AG09309 (cell line): Measurements from ENCODE around the gene DRICH1.
"Not testable (repeated sequence)": the region's sequence is repeated elsewhere in the genome, so short reads cannot be mapped to it uniquely, and the experiment has no call there.

Experiments
- DNase-seq: peaks from one replicate; pipeline ENCODE4 v3.0.0-alpha.2; 2010; ENCODE audit warnings: low read depth
- H3K4me3 ChIP-seq: 2 replicates; pipeline ENCODE4 v1.5.1; 2011; ENCODE audit warnings: mild to moderate bottlenecking, low read depth, low read length, moderate library complexity; ENCODE audit not compliant: control insufficient read depth
- CTCF ChIP-seq: IDR thresholded peaks from 2 replicates; pipeline ENCODE4 v1.5.1; 2011; ENCODE audit warnings: mild to moderate bottlenecking, low read depth, low read length, inconsistent platforms; ENCODE audit not compliant: insufficient read depth, control insufficient read depth; ENCODE audit errors: missing control alignments

Gene DRICH1

GRCh38 chr22:23566705-23567475, 65.2 kb downstream of the DRICH1 start:
- no peak overlapping the region for H3K4me3 ChIP-seq
- no peak for DNase-seq
- TF ChIP-seq CTCF: no peak

DNA sequence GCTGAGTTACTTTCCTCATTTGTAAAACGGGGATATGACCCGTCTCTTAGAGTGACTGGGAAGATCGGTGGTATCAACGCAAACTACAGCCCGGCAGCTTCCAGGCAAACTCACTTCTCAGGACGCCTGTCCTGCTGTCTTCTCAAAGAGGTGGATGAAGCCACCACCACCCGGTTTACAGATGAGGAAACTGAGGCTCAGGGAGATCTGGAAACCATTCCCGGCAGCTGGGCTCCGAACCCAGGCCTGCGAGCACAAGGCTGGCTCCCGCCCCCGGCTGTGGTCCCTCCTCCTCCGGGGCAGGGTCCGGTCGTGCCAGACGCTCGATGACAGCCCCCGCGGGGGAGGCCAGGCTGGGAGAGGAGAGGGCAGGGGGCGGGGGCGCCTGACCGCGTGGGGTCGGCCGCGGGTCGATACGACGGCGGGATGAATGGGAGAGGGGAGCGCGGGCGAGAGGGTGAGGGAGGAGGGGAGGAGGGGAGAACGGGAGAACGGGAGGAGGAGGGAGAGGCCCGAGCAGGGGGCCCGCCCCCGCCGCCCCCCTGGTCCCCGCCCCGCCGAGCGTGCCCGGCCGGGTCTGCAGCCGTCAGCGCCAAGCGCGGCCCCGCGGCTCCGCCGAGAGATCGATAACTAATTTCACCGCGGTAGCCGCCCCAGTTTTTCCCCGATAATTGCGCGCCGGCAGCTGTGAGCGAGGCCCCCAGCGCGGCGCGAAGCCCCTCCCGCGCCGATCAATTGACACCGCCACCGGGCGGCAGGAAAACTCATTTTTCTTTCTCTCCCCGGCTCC, 66.0 kb downstream of the DRICH1 start:
- TF ChIP-seq CTCF: no peak
- no peak overlapping the region; the same call in 1 of the 2 replicates for H3K4me3 ChIP-seq
- no peak for DNase-seq

DNA sequence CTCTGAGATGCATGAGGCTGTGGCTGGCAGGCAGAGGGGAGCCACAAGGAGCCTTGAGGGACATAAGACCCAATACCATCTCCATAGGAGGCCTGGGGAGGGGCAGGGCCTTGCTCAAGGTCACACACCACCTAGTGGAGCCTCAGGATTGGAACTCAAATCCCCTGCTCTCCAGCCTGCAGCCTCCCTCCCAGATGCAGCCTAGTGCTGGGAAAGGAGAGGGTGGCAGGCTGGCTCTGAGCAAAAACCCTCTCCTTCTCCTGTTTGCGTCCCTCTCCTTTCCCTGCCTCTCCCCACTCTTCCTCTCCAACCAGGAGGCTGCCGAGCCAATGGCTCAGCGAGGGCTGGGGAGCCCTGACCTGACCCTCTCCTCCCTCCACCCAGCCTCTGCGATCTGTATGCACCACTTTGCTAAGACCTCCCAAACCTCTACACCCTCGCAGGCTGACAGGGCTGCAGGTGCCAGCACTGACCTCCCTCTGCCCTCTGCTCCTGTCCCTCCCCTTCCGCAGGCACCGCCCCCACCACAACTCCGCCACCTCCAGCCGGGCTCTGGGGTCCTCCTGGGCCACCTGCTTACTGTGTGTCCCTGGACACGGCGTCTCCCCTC, 66.7 kb downstream of the DRICH1 start:
- TF ChIP-seq CTCF: peak; percentile 18
- no peak for DNase-seq
- H3K4me3 ChIP-seq: no peak overlapping the region

- DNase-seq: no peak
- no peak for TF ChIP-seq CTCF
- H3K4me3 ChIP-seq: no peak overlapping the region
Observed at GRCh38 chr22:23564276-23564675, 67.8 kb downstream of the DRICH1 start.

- TF ChIP-seq CTCF: no peak
- DNase-seq: no peak
- H3K4me3 ChIP-seq: no peak overlapping the region
Observed at GRCh38 chr22:23563111-23563510, 69.0 kb downstream of the DRICH1 start.

DNA sequence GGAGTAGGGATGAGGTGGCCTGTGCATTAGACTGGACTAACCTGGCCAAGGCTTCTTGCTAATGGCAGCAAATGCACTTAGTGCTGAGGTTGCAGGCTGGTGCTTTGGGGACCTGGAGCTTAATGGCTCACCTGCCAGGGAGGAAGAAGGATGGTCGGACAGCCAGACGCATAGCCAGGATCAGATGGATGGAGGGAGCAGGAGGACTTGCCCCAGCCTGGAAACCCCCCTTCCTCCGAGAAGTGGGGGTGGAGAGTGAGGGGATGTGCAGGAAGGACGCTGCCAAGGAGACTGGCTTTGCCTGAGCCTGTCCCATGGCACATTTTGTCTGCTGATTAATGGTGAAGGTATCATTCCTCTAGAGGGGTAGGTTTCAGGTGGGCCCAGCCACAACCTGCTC, 69.9 kb downstream of the DRICH1 start:
- no peak overlapping the region for H3K4me3 ChIP-seq
- no peak for DNase-seq
- TF ChIP-seq CTCF: no peak

- H3K4me3 ChIP-seq, DNase-seq: not testable (repeated sequence)
Observed at GRCh38 chr22:23561025-23561510, 71.1 kb downstream of the DRICH1 start.

- DNase-seq: not testable (repeated sequence)
Observed at GRCh38 chr22:23560215-23560614, 71.9 kb downstream of the DRICH1 start.

More at GRCh38 chr22:23560215-23560614, 71.9 kb downstream of the DRICH1 start:
- H3K4me3 ChIP-seq: not testable (repeated sequence)
